Activated T-cell treated with anti-CD3 and anti-CD28 coated beads, Interleukin-2, amount 50 U/mL, for 72 hours (primary cell): ENCODE data around the gene ASF1B. TPM values are rescaled to one million over a fixed set of nuclear protein-coding genes. Genes with fewer than 3 reads are reported as not detected.
A peak's percentile ranks its signal among the peaks of the same experiment; 100 is the strongest.

ENCODE experiments used
- ATAC-seq, 2 donors: fragments of 150-1000 bp; cut with Tn5 transposase; replicated peaks in 1 of 2; 2 replicates each; pipeline ENCODE4 v1.10.0; 2021; ENCODE audit warnings: moderate library complexity in 2 of 2, mild to moderate bottlenecking in 1 of 2
- DNase-seq, 2 donors: peaks; one replicate each; pipeline ENCODE4 v3.0.0; 2021 to 2022; ENCODE audit warnings: mixed read lengths in 1 of 2
- H3K27ac Mint-ChIP-seq: one replicate; pipeline ENCODE4 v1.8.0; 2022; ENCODE audit warnings: mild to moderate bottlenecking, moderate library complexity, mixed read lengths
- H3K27me3 Mint-ChIP-seq: one replicate; pipeline ENCODE4 v1.8.0; 2022; ENCODE audit warnings: low read depth, mixed read lengths
- H3K36me3 Mint-ChIP-seq, 2 donors: one replicate each; pipeline ENCODE4 v1.8.0; 2022; ENCODE audit warnings: mixed read lengths in 2 of 2, mild to moderate bottlenecking in 1 of 2; ENCODE audit not compliant: insufficient read depth in 2 of 2
- H3K4me1 Mint-ChIP-seq: one replicate; pipeline ENCODE4 v1.8.0; 2022; ENCODE audit warnings: low read depth, mixed read lengths
- H3K4me3 Mint-ChIP-seq, 2 donors: one replicate each; pipeline ENCODE4 v1.8.0; 2022; ENCODE audit warnings: mild to moderate bottlenecking in 2 of 2, mixed read lengths in 2 of 2, moderate library complexity in 2 of 2
- H3K9me3 Mint-ChIP-seq, 2 donors: one replicate each; pipeline ENCODE4 v1.8.0; 2022; ENCODE audit warnings: mixed read lengths in 2 of 2
- total RNA-seq, 2 donors: library from RNA; stranded (reverse); gene quantifications; one replicate each; pipeline ENCODE4 v1.2.3, GENCODE V29; 2022

ASF1B gene
- total RNA-seq, 2 donors from 2014 or later = 71.3 to 84.4 TPM

DNA sequence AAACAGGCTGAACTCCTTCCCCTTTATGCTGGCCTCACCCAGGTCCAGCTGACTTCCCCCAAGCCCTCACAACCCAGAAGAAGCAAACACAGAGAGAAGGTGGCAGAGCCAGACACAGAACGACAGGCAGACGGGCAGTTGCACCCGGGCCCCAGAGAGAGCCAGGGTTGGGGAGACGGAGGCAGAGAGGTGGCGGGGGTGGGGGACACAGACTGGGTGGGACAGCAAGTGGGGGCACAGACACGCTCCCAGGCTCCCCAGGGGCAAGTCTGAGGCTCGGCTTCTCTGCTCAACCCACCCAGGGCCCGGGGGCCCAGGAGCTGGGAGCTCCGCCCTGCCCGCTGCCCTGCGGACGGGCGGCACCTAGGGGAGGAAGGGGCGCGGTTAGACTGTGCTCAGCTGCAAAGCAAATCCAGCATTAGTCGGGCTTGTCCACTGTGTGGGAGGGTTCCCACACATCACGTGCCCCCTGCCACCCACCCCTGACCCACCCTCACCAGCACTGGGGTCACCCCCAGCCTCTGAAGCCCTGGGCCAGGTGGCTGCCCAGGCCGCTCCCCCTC, 31.3 kb upstream of the ASF1B start:
- Mint-ChIP-seq H3K27me3 (no peaks in the 10 kb centered on the region), H3K4me1 (peaks cover 28% of the 10 kb centered on the region), H3K9me3 (no peaks in the 10 kb centered on the region), H3K27ac (no peak overlapping the region), H3K36me3 (peaks cover 2 to 5% of the 10 kb centered on the region in 2 donors), H3K4me3 (peak overlapping the region; percentile 76 to 80)
- DNase-seq (peak in 1 of 2 donors; percentile 13), ATAC-seq (peak; percentile 49 to 58)

DNA sequence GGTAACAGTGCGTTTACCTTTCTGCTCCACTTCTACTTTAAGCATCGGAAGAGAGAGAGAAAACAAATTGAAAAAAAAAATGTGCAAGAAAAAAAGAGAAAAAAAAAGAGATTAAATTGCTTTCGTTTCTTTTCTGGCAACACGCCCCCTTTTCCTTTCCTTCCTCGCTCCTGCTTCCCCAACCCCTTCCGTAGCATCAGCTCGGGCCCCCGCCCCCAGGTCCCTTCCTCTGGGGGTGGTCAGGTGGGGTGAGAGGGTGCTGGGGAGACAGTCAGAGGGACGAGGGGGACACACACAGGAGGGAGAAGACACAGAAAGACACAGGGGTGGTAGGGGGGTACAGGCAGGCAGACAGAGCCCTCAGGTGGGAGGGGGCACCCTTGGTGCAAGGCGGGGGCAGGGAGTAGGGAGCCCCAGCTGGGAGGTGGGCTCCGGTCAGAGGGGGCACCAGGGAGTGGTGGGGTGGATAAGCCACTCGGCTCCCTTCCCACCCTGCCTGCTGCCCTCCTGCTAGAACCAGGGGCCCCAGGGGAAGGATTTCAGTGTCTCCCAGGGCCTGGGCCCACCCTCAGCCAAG, 30.7 kb upstream of the ASF1B start:
- Mint-ChIP-seq H3K27me3 (no peaks in the 10 kb centered on the region), H3K36me3 (peaks cover 2 to 5% of the 10 kb centered on the region in 2 donors), H3K9me3 (no peaks in the 10 kb centered on the region), H3K27ac (peak overlapping the region; percentile 41), H3K4me1 (peaks cover 28% of the 10 kb centered on the region), H3K4me3 (peak overlapping the region; percentile 76 to 80)
- peak; percentile 19 to 24 for ATAC-seq
- no peak for DNase-seq

DNA sequence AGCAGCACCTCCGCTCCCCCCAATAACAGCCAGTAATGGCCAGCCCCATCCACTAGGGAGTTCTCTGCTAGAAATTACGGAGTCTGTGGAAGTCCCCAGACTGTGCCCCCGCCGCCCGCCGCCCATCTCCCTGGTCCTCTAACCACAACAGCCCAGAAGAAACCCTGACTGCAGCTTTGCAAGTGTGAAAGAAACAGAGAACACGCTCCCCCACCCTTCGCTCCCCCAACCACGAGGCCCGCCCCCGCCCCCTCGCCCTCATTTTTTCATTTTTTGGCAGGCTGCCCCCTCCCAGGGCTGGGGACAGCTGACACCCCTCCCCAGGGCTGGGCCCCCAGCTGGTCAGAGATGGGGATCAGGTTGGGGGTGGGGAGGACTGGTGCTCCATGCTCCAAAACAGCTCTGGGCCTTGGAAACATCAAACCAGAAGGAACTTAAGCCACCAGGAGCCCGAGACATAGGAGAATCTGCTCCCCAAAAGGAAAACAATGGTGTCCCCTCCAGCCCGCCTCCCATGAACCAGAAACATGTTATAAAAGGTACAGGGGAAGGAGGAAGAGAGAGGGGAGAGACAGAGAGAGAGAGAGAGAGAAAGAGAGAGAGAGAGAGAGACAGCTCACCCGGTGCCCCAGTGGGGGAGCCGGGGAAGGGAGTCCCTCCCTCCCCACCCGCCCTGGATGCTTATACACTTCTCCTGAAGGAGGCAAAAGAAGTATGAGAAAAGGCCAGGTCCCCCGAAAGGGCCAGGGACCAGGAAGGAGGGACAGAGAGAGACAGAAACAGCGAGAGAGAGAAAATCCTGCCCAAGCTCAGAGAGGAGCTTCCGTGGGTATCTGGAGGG, 29.8 kb upstream of the ASF1B start:
- Mint-ChIP-seq H3K27ac (peak overlapping the region; percentile 72), H3K4me3 (peak overlapping the region; percentile 76 to 80)

DNA sequence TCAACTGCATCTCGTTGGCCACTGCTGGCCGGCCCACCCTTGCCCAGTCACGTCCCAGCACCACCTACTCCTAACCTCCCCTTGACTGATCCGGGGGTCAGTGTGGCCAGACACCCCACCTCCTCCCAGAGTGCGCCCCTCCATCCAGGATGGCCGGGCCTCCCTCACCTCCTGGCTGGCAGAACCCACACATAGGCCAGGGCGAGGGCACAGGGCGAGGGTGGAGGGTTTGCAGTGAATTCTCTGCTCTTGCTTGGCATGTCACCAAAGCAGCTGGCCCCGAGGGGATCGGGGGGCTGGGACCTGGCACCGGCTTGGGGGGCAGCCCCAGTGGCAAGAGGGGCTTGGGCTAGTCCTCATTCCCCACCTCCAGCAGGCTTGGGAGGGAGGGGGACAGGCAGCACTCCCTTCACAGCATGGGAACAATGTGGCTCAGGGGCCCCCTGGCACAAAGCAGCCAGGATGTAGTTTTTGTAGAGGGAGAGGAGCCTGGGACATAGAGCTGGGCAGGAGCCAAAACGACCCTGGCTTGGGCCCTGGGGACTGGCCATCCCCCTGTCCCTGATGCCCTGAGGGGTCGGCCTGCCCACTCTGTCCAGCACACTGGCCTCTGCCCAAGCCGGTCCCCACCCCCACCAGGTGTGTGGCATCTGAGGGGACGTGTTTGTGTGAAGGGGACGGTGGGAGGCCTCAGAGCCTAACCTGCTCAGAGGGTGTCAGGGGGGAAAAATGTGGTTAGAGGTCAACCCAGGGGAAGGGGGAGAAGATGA, 28.5 kb upstream of the ASF1B start:
- Mint-ChIP-seq H3K4me1 (peaks cover 28% of the 10 kb centered on the region), H3K27ac (no peak overlapping the region), H3K4me3 (no peak overlapping the region), H3K27me3 (no peaks in the 10 kb centered on the region), H3K36me3 (no peaks in the 10 kb centered on the region), H3K9me3 (no peaks in the 10 kb centered on the region)
- no peak for DNase-seq
- no peak for ATAC-seq

More for the DNA sequence above, 29.8 kb upstream of the ASF1B start:
- no peak for DNase-seq
- peak in 1 of 2 donors; percentile 7 for ATAC-seq
- Mint-ChIP-seq H3K9me3 (no peaks in the 10 kb centered on the region), H3K4me1 (peaks cover 28% of the 10 kb centered on the region), H3K36me3 (peaks cover 2 to 5% of the 10 kb centered on the region in 2 donors), H3K27me3 (no peaks in the 10 kb centered on the region)

DNA sequence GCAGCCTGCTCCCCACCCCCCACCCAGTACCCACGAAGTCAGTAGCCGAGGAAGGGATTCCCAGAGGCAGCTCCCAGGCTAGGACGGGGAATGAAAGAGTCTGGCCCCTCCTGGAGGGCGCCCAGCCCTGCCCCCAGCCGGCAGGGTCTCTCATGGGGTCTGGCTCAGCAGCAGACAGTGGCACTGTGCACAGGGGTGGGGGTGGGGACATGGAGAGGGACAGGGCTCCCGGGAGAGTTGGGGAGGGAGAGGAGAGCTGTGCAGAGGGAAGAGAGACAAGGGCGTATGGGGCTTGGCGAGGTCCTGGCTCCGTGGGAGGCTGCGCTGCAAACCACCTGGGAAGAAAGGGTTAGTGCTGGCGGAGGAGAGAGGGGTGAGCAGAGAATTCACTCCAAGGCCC, 27.7 kb upstream of the ASF1B start:
- no peaks in the 10 kb centered on the region for H3K36me3 Mint-ChIP-seq
- H3K4me3 Mint-ChIP-seq = no peak overlapping the region
- no peaks in the 10 kb centered on the region for H3K9me3 Mint-ChIP-seq
- no peaks in the 10 kb centered on the region for H3K27me3 Mint-ChIP-seq
- no peak overlapping the region for H3K27ac Mint-ChIP-seq
- DNase-seq (no peak), ATAC-seq (no peak)
- peaks cover 28% of the 10 kb centered on the region for H3K4me1 Mint-ChIP-seq

DNA sequence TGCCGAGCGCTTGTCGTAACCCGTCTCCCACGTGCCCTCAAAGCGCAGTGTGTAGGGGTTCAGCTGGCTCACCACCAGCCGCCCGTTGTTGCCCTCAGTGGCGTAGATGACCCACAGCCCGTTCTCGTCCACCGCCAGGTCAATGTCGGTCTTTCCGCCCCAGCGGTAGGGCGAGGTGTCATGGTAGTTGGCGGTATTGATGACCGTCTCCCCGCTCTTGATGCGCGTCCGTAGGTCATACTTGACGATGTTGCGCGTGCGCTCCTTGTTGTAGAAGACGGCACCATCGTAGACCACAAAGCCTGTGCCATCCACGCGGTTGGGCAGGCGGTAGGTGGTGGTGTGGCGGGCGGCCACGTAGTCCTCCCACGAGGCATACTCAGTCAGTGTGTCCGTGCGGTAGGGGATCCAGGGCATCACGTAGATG, 26.5 kb upstream of the ASF1B start:
- Mint-ChIP-seq H3K27ac (no peak overlapping the region), H3K36me3 (no peaks in the 10 kb centered on the region), H3K4me3 (no peak overlapping the region), H3K27me3 (no peaks in the 10 kb centered on the region), H3K4me1 (peaks cover 20% of the 10 kb centered on the region), H3K9me3 (no peaks in the 10 kb centered on the region)
- DNase-seq (no peak), ATAC-seq (no peak)

DNA sequence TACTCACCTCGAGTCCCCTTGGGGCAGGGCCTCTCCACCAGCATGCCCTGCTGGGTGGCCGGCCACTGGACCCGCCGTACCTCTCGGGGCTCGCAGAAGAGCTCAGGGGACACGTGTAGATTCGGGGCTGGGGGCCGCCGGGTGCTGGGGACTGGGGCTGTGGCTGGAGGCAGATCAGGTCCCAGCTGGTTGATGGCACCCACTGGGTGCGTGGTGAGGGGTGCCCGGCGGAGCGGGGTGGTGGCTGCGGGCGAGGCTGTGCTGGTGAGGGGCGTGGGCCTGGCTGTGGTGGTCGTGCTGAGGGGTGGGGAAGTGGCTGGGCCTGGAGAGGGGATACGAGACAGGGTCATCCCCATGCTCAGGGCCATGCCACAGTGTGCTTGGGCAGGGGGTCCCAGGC, 24.9 kb upstream of the ASF1B start:
- Mint-ChIP-seq H3K27ac (no peak overlapping the region), H3K4me1 (peaks cover 7% of the 10 kb centered on the region), H3K36me3 (no peaks in the 10 kb centered on the region), H3K27me3 (no peaks in the 10 kb centered on the region), H3K4me3 (no peak overlapping the region), H3K9me3 (no peaks in the 10 kb centered on the region)
- DNase-seq = no peak
- ATAC-seq = no peak

DNA sequence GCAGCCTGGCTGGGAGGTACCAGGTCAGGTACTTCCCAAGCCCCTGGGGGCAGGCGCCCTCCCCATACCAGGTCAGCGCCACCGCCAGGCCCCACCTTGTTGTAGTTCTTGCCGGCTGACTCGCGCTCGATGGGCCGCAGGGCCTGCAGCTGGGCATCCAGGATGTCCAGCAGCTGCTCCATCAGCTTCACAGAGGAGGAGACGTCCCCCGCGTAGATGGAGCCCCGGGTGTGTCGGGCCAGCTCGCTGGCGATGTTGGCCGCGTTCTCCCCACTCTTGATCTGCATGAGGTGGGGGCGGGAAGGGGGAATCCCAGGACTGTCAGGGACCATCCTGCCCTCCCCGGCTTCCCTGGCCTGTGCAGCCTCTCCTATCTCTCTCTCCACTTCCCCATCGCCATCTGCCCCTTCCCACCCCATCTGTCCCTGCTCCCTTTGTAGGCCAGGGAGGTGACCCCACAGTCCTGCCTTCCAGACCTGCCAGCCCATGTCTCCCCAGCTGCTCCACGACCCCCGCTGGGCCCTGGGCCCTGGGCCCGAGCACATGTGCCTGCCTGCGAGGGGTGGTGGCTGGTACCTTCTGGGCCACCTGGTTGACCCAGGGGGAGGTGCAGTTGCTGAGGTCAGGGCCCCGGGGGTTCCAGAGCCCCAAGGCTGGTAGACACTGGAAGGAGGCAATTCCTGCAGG, 23.8 kb upstream of the ASF1B start:
- DNase-seq (no peak), ATAC-seq (no peak)
- H3K27me3 Mint-ChIP-seq = no peaks in the 10 kb centered on the region
- no peaks in the 10 kb centered on the region for H3K36me3 Mint-ChIP-seq
- no peak overlapping the region for H3K4me3 Mint-ChIP-seq
- H3K27ac Mint-ChIP-seq = peak overlapping the region; percentile 5
- no peaks in the 10 kb centered on the region for H3K9me3 Mint-ChIP-seq
- H3K4me1 Mint-ChIP-seq = no peaks in the 10 kb centered on the region

DNA sequence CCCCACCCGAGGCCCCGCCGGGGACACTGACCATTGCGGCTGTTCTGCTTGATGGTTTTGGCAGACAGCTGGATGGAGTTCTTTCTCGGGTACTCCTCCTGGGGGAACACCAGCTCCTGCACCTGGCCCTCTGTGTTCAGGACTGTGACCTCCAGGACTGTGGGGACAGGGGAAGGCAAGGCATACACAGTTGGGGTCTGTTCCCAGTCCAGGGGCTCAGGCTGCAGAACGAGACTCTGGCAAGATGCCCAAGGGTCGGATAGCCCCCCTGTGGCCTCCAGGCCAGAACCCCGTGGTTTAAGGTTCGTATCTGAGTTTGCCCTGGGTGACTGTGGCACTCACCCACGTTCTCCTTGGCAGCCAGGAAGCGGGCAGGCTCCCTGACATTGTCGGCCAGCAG, 22.7 kb upstream of the ASF1B start:
- no peak overlapping the region for H3K4me3 Mint-ChIP-seq
- H3K4me1 Mint-ChIP-seq = no peaks in the 10 kb centered on the region
- H3K9me3 Mint-ChIP-seq = no peaks in the 10 kb centered on the region
- ATAC-seq (no peak), DNase-seq (no peak)
- H3K27me3 Mint-ChIP-seq = no peaks in the 10 kb centered on the region
- H3K36me3 Mint-ChIP-seq = no peaks in the 10 kb centered on the region
- H3K27ac Mint-ChIP-seq = no peak overlapping the region

DNA sequence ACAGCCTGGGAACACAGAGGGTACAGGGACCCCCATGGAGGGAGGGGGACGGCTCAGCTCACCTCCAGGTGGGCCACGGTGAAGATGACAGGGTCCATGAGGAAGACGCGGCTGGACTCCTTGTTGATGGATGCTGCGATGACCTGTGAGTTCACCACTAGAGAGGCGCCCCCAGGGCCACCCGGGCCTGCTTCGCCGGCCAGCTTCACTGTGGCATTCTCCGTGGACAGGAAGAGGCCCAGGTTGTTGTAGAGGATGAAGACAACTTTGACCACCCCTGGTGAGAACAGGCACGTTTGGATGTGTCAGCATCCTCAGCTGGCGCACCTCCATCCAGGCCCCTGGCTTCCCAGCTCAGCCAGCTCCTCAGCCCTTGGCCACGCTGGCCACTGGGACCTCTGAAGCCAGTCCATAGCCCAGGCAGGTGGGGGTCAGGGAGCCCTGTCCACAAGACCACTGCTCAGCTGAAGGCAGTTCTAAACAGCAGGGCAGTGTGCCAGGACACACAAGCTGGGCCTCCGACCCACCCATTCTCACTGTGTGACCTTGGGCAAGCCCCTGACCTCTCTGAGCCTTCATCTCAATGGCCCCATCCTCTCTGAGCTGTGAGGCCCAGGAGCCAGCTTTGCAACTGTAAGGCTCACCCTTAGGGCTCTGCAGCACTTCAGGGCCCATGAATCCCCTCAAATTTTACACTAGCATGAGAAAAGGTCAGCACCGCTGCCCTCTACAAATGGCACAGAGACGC, 22.1 kb upstream of the ASF1B start:
- Mint-ChIP-seq H3K4me1 (no peaks in the 10 kb centered on the region), H3K27ac (no peak overlapping the region), H3K27me3 (no peaks in the 10 kb centered on the region), H3K9me3 (no peaks in the 10 kb centered on the region), H3K36me3 (no peaks in the 10 kb centered on the region), H3K4me3 (no peak overlapping the region)
- DNase-seq (no peak), ATAC-seq (no peak)

DNA sequence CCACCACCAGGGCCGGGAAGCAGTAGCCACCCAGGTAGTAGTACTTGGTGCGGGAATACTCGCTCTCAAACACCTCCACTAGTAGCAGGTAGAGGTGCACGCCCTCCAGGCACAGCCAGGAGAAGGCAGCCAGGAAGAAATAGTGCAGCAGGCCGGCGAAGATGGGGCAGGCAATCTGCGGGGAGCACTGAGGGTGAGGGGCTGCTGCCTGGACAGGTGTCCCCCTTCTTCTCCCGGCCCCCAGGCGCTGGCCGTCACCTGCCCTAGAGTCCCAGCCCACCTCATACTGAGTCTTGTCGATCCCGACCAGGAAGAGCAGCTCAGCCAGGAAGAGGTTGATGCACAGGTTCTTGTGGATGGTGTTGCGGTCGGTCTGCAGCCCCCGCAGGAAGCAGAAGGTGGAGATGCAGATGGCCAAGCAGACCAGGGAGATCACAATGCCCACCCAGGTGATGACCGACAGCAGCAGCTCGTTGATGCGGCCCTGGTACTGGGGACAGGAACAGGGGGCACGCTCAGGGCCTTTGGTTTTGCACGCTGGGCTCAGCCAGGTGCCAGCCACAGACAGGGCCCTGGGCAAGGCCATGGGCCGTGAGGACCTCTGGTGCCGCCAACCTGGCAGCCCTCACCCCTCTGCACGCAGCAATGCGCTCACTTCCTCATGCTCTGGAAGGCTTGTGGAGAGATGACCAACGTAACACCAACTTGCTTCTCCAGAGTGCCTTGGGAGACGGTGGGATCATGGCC, 20.8 kb upstream of the ASF1B start:
- DNase-seq = no peak
- H3K27me3 Mint-ChIP-seq = no peaks in the 10 kb centered on the region
- H3K27ac Mint-ChIP-seq = no peak overlapping the region
- H3K4me3 Mint-ChIP-seq = no peak overlapping the region
- H3K9me3 Mint-ChIP-seq = no peaks in the 10 kb centered on the region
- no peak for ATAC-seq
- H3K36me3 Mint-ChIP-seq = no peaks in the 10 kb centered on the region
- no peaks in the 10 kb centered on the region for H3K4me1 Mint-ChIP-seq

DNA sequence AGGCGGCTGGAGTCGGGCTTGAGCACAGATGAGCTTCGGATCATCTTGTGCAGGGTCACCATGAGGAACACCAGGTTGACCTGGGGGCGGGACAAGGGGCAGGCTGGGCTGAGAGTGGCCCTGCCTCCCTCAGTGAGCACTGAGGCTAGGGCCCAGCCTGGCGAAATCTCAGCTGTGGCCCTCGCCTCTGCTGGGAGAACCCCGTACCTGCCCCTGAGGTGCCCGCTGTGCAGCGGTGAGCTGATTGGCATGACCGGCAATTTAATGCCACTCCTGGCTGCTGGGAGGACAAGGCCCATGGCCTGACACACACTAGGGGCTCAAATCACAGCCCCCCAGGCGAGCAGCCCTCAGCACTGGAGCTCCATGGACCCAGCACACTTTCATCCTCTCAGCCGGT, 19.7 kb upstream of the ASF1B start:
- no peaks in the 10 kb centered on the region for H3K4me1 Mint-ChIP-seq

More for the DNA sequence above, 19.7 kb upstream of the ASF1B start:
- Mint-ChIP-seq H3K4me3 (no peak overlapping the region), H3K27ac (no peak overlapping the region), H3K27me3 (no peaks in the 10 kb centered on the region), H3K36me3 (no peaks in the 10 kb centered on the region), H3K9me3 (no peaks in the 10 kb centered on the region)
- DNase-seq = no peak
- no peak for ATAC-seq
